ENCODE data around the gene HMCN2.

HMCN2 gene

GRCh38 chr9:130295431-130295830 lies 29.9 kb downstream of the HMCN2 start:
- in situ Hi-C loops (cut with MboI; ENCODE audit: low sequenced_read_pairs, unreplicated experiment), result no loop called here
- DNase-seq (ENCODE audit: low spot score), result no peak
- no peak for TF ChIP-seq CTCF (IDR thresholded peaks at IDR 0.05; ENCODE audit: borderline replicate concordance, control extremely low read depth, extremely low read depth, insufficient read depth, missing control alignments)

- in situ Hi-C loops (cut with MboI; ENCODE audit: low sequenced_read_pairs, unreplicated experiment), result no loop called here
- TF ChIP-seq CTCF (IDR thresholded peaks at IDR 0.05; ENCODE audit: borderline replicate concordance, control extremely low read depth, extremely low read depth, insufficient read depth, missing control alignments), result no peak
- DNase-seq (ENCODE audit: low spot score), result no peak
Observed at GRCh38 chr9:130295945-130296782, 30.6 kb downstream of the HMCN2 start.

- in situ Hi-C loops (cut with MboI; ENCODE audit: low sequenced_read_pairs, unreplicated experiment), result no loop called here
- no peak for DNase-seq (ENCODE audit: low spot score)
- no peak for TF ChIP-seq CTCF (IDR thresholded peaks at IDR 0.05; ENCODE audit: borderline replicate concordance, control extremely low read depth, extremely low read depth, insufficient read depth, missing control alignments)
Observed at GRCh38 chr9:130296783-130297055, 31.2 kb downstream of the HMCN2 start.

GRCh38 chr9:130297371-130297770 lies 31.8 kb downstream of the HMCN2 start:
- DNase-seq (ENCODE audit: low spot score), result no peak
- in situ Hi-C loops (cut with MboI; ENCODE audit: low sequenced_read_pairs, unreplicated experiment), result no loop called here
- TF ChIP-seq CTCF (IDR thresholded peaks at IDR 0.05; ENCODE audit: borderline replicate concordance, control extremely low read depth, extremely low read depth, insufficient read depth, missing control alignments), result no peak

GRCh38 chr9:130298662-130299279 lies 33.2 kb downstream of the HMCN2 start:
- DNase-seq (ENCODE audit: low spot score), result no peak
- no peak for TF ChIP-seq CTCF (IDR thresholded peaks at IDR 0.05; ENCODE audit: borderline replicate concordance, control extremely low read depth, extremely low read depth, insufficient read depth, missing control alignments)
- in situ Hi-C loops (cut with MboI; ENCODE audit: low sequenced_read_pairs, unreplicated experiment), result no loop called here

- no peak for DNase-seq (ENCODE audit: low spot score)
- no peak for TF ChIP-seq CTCF (IDR thresholded peaks at IDR 0.05; ENCODE audit: borderline replicate concordance, control extremely low read depth, extremely low read depth, insufficient read depth, missing control alignments)
- in situ Hi-C loops (cut with MboI; ENCODE audit: low sequenced_read_pairs, unreplicated experiment), result no loop called here
Observed at GRCh38 chr9:130299785-130300615, 34.4 kb downstream of the HMCN2 start.
